Anterior cingulate cortex (tissue), 58 donors: Measurements from ENCODE around the gene TRIM25.

ENCODE experiments used
- DNase-seq, 58 donors: peaks; one replicate each; lab custom pipeline; 2025; lab: John Stamatoyannopoulos, UW

The TRIM25 gene

DNA sequence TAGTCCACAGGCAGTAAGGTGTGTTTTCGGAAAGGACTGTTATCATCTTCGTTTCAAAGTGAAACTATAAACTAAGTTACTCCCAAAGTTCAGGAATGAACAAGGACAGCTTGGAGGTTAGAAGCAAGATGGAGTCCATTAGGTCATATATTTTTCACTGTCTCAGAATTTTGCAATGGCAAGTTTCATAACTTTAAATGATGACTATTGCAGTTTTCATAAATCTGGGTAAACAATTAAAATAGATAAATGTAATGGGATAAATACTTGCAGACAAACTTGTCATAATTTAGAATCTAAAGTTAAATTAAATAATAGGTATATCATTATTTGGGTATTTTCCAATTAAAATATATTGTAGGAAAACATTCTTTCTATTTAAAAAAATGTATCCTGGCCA, 14.7 kb upstream of the TRIM25 start:
- DNase-seq, result no peak

DNA sequence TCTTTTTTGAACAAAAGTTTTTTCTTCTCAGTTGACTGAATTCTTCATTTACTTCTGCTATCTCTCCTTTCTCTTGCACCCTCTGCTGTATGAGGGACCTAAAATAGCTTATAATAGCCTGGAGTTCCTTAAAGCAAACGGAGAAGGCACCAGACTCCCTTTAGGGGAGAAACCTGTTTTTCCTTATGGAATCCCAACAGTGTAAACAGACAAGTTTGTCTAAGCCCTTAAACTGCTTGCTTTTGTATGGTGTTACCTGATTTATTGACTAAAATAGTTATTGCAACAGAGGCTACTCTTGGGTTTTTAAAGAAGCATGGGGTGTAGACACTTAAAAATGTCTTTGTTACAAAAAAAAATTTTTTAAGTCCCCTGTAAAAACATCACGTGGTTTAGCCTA, 12.9 kb upstream of the TRIM25 start:
- DNase-seq, result no peak

- DNase-seq, result no peak
Observed at GRCh38 chr17:56926270-56926669, 12.4 kb upstream of the TRIM25 start.

DNA sequence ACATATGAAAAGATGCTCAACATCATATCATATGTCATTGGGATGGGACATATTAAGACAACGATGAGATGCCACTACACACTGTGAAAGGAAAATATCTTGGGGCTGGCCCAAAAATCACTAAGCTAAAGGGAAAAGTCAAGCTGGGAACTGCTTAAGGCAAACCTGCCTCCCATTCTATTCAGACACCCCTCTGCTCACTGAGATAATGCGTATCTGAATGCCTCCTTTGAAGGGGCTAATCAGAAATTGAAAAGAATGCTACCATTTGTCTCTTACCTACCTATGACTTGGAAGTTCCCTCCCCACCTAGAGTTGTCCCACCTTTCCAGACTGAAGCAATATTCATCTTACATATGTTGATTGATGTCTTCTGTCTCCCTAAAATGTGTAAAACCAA, 11.2 kb upstream of the TRIM25 start:
- DNase-seq, result no peak

DNA sequence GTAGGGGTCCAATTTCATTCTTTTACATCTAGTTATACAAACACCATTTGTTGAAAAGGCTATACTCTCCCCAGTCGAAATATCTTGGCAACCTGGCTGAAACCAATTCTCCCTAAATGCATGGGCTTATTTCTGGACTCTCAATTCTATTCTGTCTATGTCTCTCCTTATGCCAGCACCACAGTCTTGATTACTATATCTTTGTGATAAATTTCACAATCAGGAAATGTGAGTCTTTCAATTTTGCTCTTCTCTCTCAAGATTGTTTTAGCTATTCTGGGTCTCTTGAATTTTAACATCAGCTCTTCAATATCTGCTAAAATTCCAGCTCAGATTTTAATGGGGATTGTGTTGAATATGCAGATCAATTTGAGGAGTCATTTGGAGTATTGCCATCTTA, 5.9 kb upstream of the TRIM25 start:
- DNase-seq, result no peak

DNA sequence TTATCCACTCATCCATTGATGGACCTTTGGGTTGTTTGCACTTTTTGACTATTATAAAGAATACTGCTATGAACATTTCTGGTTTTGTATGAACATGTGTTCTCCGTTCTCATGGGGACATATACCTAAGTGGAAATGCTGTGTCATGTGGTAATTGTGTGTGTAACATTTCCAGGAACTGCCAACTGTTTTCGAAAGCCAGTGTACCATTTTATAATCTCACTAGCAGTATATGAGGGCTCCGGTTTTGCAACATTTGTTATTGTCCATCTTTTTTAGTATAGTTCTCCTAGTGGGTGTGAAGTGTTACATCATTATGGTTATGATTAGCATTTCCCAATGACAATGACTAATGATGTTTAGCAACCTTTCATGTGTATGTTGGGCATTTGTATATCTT, 5.1 kb upstream of the TRIM25 start:
- no peak for DNase-seq

DNA sequence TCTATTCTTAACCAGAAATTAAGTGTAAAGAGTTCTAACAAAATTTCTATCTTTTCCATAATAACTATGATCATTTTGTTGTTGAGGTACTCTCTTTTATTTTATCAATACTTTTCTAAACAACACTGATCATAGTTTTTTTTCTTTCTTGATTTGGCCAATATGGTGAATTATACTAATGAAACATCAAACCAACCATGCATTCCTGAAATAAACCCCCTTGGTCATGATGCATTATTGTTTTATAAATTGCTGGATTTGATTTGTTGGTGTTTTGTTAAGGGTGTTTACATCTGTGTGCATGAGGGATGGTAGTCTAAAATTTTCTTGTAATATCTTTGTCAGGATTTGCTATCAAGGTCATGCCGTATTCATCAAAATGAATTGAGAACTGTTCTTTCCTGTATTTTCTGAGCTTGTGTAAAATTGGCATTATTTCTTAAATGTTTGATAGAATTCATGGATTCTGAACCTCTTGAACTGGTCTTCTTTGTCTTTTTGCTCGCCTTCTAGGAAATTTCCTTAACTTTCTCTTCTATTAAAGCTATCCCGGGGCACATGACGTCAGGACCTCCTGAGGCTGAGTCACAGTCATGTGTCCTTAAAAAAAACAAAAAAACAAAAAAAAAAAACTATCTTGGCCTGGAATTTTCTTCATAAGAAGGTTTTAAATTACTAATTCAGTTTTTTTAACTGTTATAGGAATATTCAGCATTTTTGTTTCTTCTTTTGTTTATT, 3.9 kb upstream of the TRIM25 start:
- DNase-seq, result no peak

GRCh38 chr17:56914581-56915273, 878 bp upstream of the TRIM25 start:
- DNase-seq, result peak in 1 of 58 donors; percentile 8

- DNase-seq, result peak in 3 of 58 donors; percentile 11 to 37 (median 36)
Observed at GRCh38 chr17:56913353-56913866, 439 bp downstream of the TRIM25 start.

DNA sequence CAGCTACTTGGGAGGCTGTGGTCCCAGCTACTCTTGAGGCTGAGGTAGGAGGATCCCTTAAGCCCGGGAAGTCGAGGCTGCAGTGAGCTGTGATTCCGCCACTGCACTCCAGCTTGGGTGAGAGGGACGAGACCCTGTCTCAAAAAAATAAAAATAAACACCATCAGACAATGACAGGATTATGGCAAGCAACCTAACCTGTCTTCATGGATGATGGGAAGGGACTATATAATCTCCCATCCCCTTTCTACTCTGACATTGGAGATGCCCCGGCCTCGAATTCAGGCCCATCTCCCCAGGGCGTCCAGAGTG, 893 bp downstream of the TRIM25 start:
- DNase-seq, result no peak

DNA sequence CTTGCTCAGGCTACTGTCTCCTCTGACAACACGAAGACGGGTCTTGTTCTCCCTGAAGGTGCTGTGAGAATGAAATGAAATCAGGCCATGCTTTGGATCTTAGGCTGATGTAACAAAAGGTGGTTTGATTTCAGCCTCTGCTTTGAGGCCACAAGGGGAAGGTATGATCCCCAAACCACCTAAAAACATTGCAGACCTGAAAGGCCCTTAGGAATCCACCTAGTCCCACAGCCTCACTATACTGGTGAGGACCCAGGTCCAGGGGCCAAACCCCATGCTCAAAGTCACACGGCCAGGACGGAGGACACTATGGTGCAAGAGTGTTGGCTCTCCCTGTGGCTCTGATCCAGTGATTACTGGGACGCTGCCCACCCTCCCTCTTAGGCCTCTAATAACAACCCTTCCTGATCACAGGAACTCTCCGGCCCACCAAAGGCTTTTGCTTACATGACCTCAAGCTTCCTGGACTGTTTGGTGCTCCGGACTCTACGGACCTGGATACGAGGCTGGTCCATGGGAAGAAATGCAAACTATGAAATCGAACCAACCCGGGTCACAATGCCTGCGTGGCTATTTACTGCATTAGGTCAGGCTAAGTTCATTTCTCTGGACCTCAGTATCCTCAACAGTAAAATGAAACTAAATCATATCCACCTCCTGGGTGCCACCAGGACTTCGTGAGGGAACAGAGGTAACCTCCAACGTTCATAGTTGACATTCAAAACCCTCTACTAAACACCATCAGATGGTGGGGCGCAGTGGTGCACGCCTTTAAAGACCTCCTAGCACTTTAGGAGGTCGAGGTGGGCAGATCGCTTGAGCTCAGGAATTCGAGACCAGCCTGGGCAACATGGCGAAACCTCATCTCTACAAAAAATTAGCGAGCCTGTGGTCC, 1.5 kb downstream of the TRIM25 start:
- DNase-seq, result no peak

- DNase-seq, result no peak
Observed at GRCh38 chr17:56910509-56911235, 3.2 kb downstream of the TRIM25 start.

DNA sequence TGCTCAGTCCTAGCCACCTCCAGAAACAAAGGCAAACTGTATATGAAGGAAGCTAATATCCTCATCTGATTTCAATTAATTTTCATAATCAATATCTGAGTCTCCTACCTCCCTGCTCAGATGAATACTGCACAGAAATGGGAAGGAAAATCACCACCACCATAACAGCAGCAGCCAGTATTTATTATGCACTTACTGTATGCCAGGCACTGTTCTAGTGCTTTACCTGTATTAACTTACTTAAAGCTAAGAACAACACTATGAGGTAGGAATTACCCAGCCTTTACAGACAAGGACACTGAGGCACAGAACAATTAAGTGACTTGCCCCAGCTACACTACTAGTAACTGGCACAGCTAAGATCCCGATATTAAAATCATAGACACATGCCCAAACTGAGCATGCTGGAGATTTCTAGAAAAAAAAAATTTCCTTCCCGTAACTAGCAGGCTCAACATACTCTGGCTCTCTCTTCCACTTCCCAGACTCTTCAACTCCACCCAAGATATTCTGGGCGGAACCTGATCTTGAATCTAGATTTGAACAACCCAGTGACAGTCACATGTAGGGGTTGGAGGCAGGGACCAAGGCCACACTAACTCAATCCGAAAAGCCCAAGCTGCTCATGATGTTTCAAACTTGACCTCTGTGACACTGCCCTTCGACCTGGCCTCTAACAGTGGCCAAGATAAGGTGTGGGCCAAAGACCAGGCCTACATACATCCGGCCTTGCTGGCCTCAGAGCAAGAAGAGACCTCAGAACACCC, 3.9 kb downstream of the TRIM25 start:
- DNase-seq, result no peak

GRCh38 chr17:56908001-56908542, 5.8 kb downstream of the TRIM25 start:
- peak in 5 of 58 donors; percentile 2 to 39 (median 12) for DNase-seq

DNA sequence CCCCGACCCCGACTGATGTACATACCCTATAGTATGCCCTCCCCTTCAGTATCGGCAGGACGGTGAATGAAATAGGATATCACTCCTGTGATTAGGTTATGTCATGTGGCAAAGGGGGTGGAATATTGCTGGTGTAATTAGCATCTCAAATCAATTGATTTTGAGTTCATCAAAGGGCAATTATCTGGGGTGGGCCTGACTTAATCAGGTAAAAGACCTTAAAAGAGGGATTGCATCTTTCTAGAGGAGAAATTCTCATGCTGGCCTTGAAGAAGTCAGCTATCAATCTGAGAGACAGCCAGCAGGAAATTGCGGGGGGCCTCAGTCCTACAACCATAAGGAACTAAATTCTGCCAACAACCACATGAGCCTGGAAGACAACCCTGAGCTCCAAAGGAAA, 10.3 kb downstream of the TRIM25 start:
- no peak for DNase-seq

GRCh38 chr17:56902348-56902747, 11.5 kb downstream of the TRIM25 start:
- DNase-seq, result no peak

GRCh38 chr17:56899403-56899802, 14.4 kb downstream of the TRIM25 start:
- DNase-seq, result no peak

- no peak for DNase-seq
Observed at GRCh38 chr17:56898874-56899273, 15.0 kb downstream of the TRIM25 start.

GRCh38 chr17:56897646-56898424, 16.0 kb downstream of the TRIM25 start:
- DNase-seq, result no peak
